ENCODE results near the gene ZNF444.

ZNF444 gene

DNA sequence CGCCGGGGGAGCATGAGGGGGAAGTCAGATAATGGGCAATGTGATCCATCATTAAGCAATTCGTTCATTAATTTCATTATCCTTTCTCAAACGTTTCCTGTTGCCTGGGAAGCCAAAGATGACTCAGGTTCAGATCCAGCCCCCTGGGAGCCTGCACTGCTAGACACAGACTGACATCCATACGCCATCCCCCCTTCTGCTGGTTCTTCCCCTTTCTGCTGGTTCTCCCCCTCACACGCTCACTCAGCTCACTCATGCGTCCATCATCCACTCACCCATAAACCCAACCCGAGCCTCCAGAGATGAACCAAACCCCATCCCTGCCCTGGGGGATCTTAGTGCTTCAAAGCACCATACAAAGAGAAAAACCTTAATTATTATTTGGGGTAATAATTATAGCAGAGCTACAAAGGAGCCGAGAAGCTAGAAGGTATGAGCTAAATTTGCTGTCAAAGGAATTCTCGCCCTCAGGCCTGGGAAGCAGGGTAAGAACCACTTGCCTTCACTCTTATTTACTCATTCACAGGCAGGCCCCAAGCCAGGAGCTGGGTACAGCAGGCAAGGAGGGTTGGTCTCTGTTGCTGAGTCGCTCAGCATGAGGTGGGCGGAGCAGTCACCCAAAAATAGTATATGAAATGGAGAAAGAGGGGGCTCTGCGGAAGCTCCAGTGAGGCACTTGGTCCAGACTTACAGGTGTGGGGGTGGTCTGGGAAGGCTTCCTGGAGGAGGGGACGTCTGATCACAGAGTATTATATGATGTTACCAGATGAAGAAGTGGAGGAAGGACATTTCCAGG lies 7.0 kb upstream of the ZNF444 start:
- no peak for DNase-seq (ENCODE audit: low read depth)
- TF ChIP-seq, protein P1, sequence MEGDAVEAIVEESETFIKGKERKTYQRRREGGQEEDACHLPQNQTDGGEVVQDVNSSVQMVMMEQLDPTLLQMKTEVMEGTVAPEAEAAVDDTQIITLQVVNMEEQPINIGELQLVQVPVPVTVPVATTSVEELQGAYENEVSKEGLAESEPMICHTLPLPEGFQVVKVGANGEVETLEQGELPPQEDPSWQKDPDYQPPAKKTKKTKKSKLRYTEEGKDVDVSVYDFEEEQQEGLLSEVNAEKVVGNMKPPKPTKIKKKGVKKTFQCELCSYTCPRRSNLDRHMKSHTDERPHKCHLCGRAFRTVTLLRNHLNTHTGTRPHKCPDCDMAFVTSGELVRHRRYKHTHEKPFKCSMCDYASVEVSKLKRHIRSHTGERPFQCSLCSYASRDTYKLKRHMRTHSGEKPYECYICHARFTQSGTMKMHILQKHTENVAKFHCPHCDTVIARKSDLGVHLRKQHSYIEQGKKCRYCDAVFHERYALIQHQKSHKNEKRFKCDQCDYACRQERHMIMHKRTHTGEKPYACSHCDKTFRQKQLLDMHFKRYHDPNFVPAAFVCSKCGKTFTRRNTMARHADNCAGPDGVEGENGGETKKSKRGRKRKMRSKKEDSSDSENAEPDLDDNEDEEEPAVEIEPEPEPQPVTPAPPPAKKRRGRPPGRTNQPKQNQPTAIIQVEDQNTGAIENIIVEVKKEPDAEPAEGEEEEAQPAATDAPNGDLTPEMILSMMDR (conservative IDR thresholded peaks at IDR 0.05; ENCODE audit: low read length), result no peak
- no peak overlapping the region for H3K4me3 ChIP-seq (ENCODE audit: low read length)

DNA sequence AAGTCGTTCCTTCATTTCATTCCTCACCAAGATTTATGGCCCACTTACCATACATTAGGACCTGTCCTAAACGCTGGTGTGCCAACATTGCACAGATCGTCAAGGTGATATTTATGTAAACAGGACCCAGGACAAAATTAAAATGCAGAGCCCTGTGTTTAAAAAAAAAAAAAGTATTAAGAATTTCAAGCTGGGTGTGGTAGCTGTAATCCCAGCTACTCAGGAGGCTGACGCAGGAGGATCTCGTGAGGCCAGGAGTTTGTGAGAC lies 6.5 kb upstream of the ZNF444 start:
- no peak overlapping the region for H3K4me3 ChIP-seq (ENCODE audit: low read length)
- TF ChIP-seq, protein P1 (conservative IDR thresholded peaks at IDR 0.05; ENCODE audit: low read length), result no peak
- DNase-seq (ENCODE audit: low read depth), result no peak

DNA sequence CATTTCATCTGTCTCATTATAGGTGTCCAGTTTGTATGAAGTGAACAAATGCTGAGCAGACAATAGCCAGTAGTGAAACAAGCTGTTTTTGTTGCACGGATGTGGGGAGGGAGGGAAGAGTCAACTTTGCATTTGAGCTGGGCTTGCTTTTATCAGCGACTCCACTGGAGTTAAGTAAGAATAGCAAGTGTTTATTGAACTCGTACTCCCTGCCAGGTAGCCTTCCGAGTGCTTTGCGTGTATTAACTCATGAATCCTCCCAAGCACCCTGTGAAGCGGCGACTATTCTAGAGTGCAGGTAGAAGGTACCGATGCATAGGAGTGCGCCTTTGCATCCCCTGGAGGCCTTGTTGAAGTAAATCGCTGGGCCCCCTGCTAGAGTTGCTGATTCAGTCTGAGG lies 4.7 kb upstream of the ZNF444 start:
- TF ChIP-seq, protein P1 (conservative IDR thresholded peaks at IDR 0.05; ENCODE audit: low read length), result no peak
- no peak overlapping the region for H3K4me3 ChIP-seq (ENCODE audit: low read length)
- DNase-seq (ENCODE audit: low read depth), result no peak

DNA sequence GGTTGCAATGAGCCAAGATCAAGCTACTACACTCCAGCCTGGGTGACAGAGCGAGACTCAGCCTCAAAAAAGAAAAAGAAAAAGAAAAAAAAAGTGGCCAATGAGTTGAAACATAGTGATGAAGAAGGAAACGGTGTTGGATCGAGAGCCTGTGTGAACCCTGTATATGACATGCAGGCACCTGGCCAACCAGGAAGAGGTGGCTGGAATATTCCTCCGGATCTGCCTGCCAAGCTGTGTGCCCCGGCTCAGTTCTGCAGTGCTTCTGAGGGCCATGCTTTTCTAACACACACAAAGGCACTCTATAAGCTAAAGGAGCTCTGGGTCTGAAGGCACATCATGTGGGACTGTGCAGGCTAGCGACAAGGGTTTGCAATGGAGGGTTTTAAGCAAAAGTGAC lies 3.7 kb upstream of the ZNF444 start:
- DNase-seq (ENCODE audit: low read depth), result no peak
- H3K4me3 ChIP-seq (ENCODE audit: low read length), result no peak overlapping the region
- TF ChIP-seq, protein P1 (conservative IDR thresholded peaks at IDR 0.05; ENCODE audit: low read length), result no peak

DNA sequence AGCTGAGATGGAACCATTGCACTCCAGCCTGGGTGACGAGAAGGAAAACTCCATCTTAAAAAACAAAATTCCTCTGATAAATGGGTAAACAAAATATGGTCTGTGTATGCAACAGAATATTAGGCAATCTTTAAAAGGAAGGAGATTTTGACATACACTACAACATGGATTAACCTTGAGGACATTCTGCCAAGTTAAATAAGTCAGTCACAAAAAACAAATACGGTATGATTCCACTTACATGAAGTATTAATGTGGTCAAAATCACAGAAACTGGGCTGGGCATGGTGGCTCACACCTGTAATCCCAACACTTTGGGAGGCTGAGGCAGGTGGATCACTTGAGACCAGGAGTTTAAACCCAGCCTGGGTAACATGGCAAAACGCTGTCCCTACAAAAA lies 3.0 kb upstream of the ZNF444 start:
- no peak overlapping the region for H3K4me3 ChIP-seq (ENCODE audit: low read length)
- TF ChIP-seq, protein P1 (conservative IDR thresholded peaks at IDR 0.05; ENCODE audit: low read length), result no peak
- DNase-seq (ENCODE audit: low read depth), result no peak

DNA sequence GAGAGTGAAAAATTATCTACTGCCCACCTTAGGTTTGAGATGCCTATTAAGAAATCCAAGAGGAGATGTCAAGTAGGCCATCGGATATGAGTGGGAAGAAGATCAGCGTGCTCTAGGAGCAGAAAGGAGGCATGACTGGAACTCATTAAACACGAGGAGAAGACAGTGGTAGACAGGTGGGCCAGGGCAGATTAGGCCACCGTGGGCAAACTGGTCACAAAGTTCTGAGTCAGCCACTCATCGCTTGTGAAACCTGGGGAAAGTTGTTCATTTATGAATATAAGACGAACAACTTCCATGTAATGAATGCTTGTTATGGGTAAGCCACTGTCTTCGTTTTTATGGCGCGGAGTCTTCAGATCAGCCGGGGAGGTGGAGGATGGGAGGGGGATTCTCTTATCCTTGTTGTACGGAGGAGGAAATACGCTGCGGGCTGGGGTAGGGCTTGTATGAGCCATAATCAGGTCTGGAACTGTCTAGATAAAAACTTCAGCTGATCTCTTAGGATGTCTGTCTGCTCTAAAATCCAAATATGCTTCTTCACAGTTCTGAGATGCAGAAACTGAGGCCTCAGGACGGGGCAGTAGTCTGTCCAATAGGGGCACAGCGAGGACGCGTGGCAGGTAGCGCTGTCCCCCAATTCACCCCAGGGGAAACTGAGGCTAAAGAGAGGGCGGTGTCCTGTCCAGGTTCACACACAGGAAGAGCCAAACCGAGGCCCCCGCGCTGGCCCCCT lies 1.1 kb upstream of the ZNF444 start:
- TF ChIP-seq, protein P1 (conservative IDR thresholded peaks at IDR 0.05; ENCODE audit: low read length), result no peak; the same call in 1 of the 2 replicates
- no peak for DNase-seq (ENCODE audit: low read depth)
- peak overlapping the region; percentile 73 for H3K4me3 ChIP-seq (ENCODE audit: low read length)
